Measurements from ENCODE around the gene AFP. TPM values are rescaled to one million over a fixed set of nuclear protein-coding genes. Genes with fewer than 3 reads are reported as not detected.

AFP gene
- total RNA-seq, 1 donor from 2014 or later, result not detected

GRCh38 chr4:73418677-73419076 is 17.3 kb upstream of the AFP start:
- no peak for DNase-seq (ENCODE audit: low spot score)
- H3K27me3 Mint-ChIP-seq (ENCODE audit: insufficient read depth), result peaks cover 5% of the 10 kb centered on the region
- no peak overlapping the region for H3K4me3 Mint-ChIP-seq
- H3K36me3 Mint-ChIP-seq (ENCODE audit: low read depth), result no peaks in the 10 kb centered on the region
- H3K9me3 Mint-ChIP-seq, result no peaks in the 10 kb centered on the region
- intact Hi-C loops (cut with micrococcal nuclease), result no loop called here
- H3K27ac Mint-ChIP-seq, result no peak overlapping the region
- no peaks in the 10 kb centered on the region for H3K4me1 Mint-ChIP-seq (ENCODE audit: low read depth)

GRCh38 chr4:73419106-73420038 is 16.6 kb upstream of the AFP start:
- Mint-ChIP-seq H3K36me3 (ENCODE audit: low read depth) (no peaks in the 10 kb centered on the region), H3K4me3 (no peak overlapping the region), H3K27me3 (ENCODE audit: insufficient read depth) (peaks cover 4% of the 10 kb centered on the region), H3K27ac (no peak overlapping the region), H3K4me1 (ENCODE audit: low read depth) (no peaks in the 10 kb centered on the region), H3K9me3 (no peaks in the 10 kb centered on the region)
- intact Hi-C loops (cut with micrococcal nuclease), result no loop called here
- DNase-seq (ENCODE audit: low spot score), result no peak

GRCh38 chr4:73420615-73421014 is 15.4 kb upstream of the AFP start:
- intact Hi-C loops (cut with micrococcal nuclease), result no loop called here
- Mint-ChIP-seq H3K9me3 (no peaks in the 10 kb centered on the region), H3K27ac (no peak overlapping the region), H3K4me1 (ENCODE audit: low read depth) (no peaks in the 10 kb centered on the region), H3K36me3 (ENCODE audit: low read depth) (no peaks in the 10 kb centered on the region), H3K27me3 (ENCODE audit: insufficient read depth) (peaks cover 4% of the 10 kb centered on the region), H3K4me3 (no peak overlapping the region)
- no peak for DNase-seq (ENCODE audit: low spot score)

GRCh38 chr4:73421708-73422457 is 14.1 kb upstream of the AFP start:
- no peaks in the 10 kb centered on the region for H3K4me1 Mint-ChIP-seq (ENCODE audit: low read depth)
- H3K4me3 Mint-ChIP-seq, result no peak overlapping the region
- peaks cover 4% of the 10 kb centered on the region for H3K27me3 Mint-ChIP-seq (ENCODE audit: insufficient read depth)
- H3K9me3 Mint-ChIP-seq, result no peaks in the 10 kb centered on the region
- DNase-seq (ENCODE audit: low spot score), result no peak
- intact Hi-C loops (cut with micrococcal nuclease), result no loop called here
- H3K36me3 Mint-ChIP-seq (ENCODE audit: low read depth), result no peaks in the 10 kb centered on the region
- H3K27ac Mint-ChIP-seq, result no peak overlapping the region

GRCh38 chr4:73422458-73422752 is 13.6 kb upstream of the AFP start:
- DNase-seq (ENCODE audit: low spot score), result no peak
- Mint-ChIP-seq H3K27me3 (ENCODE audit: insufficient read depth) (peaks cover 4% of the 10 kb centered on the region), H3K4me1 (ENCODE audit: low read depth) (no peaks in the 10 kb centered on the region), H3K9me3 (no peaks in the 10 kb centered on the region), H3K27ac (no peak overlapping the region), H3K4me3 (no peak overlapping the region), H3K36me3 (ENCODE audit: low read depth) (no peaks in the 10 kb centered on the region)
- intact Hi-C loops (cut with micrococcal nuclease), result no loop called here

- DNase-seq (ENCODE audit: low spot score), result no peak
- H3K27me3 Mint-ChIP-seq (ENCODE audit: insufficient read depth), result peaks cover 4% of the 10 kb centered on the region
- no peaks in the 10 kb centered on the region for H3K4me1 Mint-ChIP-seq (ENCODE audit: low read depth)
- intact Hi-C loops (cut with micrococcal nuclease), result no loop called here
- H3K4me3 Mint-ChIP-seq, result no peak overlapping the region
- H3K36me3 Mint-ChIP-seq (ENCODE audit: low read depth), result no peaks in the 10 kb centered on the region
- H3K9me3 Mint-ChIP-seq, result no peaks in the 10 kb centered on the region
- no peak overlapping the region for H3K27ac Mint-ChIP-seq
Measured at GRCh38 chr4:73423184-73423583, 12.8 kb upstream of the AFP start.

- intact Hi-C loops (cut with micrococcal nuclease), result no loop called here
- no peaks in the 10 kb centered on the region for H3K9me3 Mint-ChIP-seq
- no peak overlapping the region for H3K27ac Mint-ChIP-seq
- no peak overlapping the region for H3K4me3 Mint-ChIP-seq
- no peak for DNase-seq (ENCODE audit: low spot score)
- H3K4me1 Mint-ChIP-seq (ENCODE audit: low read depth), result no peaks in the 10 kb centered on the region
- no peaks in the 10 kb centered on the region for H3K36me3 Mint-ChIP-seq (ENCODE audit: low read depth)
- peaks cover 2% of the 10 kb centered on the region for H3K27me3 Mint-ChIP-seq (ENCODE audit: insufficient read depth)
Measured at GRCh38 chr4:73426666-73427065, 9.4 kb upstream of the AFP start.

GRCh38 chr4:73429118-73429517 is 6.9 kb upstream of the AFP start:
- Mint-ChIP-seq H3K4me3 (no peak overlapping the region), H3K27ac (no peak overlapping the region), H3K27me3 (ENCODE audit: insufficient read depth) (peaks cover 3% of the 10 kb centered on the region), H3K4me1 (ENCODE audit: low read depth) (no peaks in the 10 kb centered on the region), H3K36me3 (ENCODE audit: low read depth) (no peaks in the 10 kb centered on the region), H3K9me3 (no peaks in the 10 kb centered on the region)
- DNase-seq (ENCODE audit: low spot score), result no peak
- intact Hi-C loops (cut with micrococcal nuclease), result no loop called here

- Mint-ChIP-seq H3K27ac (no peak overlapping the region), H3K27me3 (ENCODE audit: insufficient read depth) (peaks cover 3% of the 10 kb centered on the region), H3K4me3 (no peak overlapping the region), H3K36me3 (ENCODE audit: low read depth) (no peaks in the 10 kb centered on the region), H3K4me1 (ENCODE audit: low read depth) (no peaks in the 10 kb centered on the region), H3K9me3 (no peaks in the 10 kb centered on the region)
- intact Hi-C loops (cut with micrococcal nuclease), result no loop called here
- no peak for DNase-seq (ENCODE audit: low spot score)
Measured at GRCh38 chr4:73429826-73430587, 6.0 kb upstream of the AFP start.

- no peak for DNase-seq (ENCODE audit: low spot score)
- peaks cover 3% of the 10 kb centered on the region for H3K27me3 Mint-ChIP-seq (ENCODE audit: insufficient read depth)
- no peaks in the 10 kb centered on the region for H3K4me1 Mint-ChIP-seq (ENCODE audit: low read depth)
- no peak overlapping the region for H3K27ac Mint-ChIP-seq
- H3K9me3 Mint-ChIP-seq, result no peaks in the 10 kb centered on the region
- H3K36me3 Mint-ChIP-seq (ENCODE audit: low read depth), result no peaks in the 10 kb centered on the region
- intact Hi-C loops (cut with micrococcal nuclease), result no loop called here
- no peak overlapping the region for H3K4me3 Mint-ChIP-seq
Measured at GRCh38 chr4:73431813-73432168, 4.2 kb upstream of the AFP start.

GRCh38 chr4:73432169-73433000 is 3.6 kb upstream of the AFP start:
- H3K27me3 Mint-ChIP-seq (ENCODE audit: insufficient read depth), result peaks cover 3% of the 10 kb centered on the region
- intact Hi-C loops (cut with micrococcal nuclease), result no loop called here

GRCh38 chr4:73433140-73433539 is 2.9 kb upstream of the AFP start:
- H3K27ac Mint-ChIP-seq, result no peak overlapping the region
- no peak for DNase-seq (ENCODE audit: low spot score)
- H3K36me3 Mint-ChIP-seq (ENCODE audit: low read depth), result no peaks in the 10 kb centered on the region
- intact Hi-C loops (cut with micrococcal nuclease), result no loop called here
- no peaks in the 10 kb centered on the region for H3K9me3 Mint-ChIP-seq
- no peaks in the 10 kb centered on the region for H3K4me1 Mint-ChIP-seq (ENCODE audit: low read depth)
- H3K4me3 Mint-ChIP-seq, result no peak overlapping the region
- H3K27me3 Mint-ChIP-seq (ENCODE audit: insufficient read depth), result peaks cover 3% of the 10 kb centered on the region

More at GRCh38 chr4:73432169-73433000, 3.6 kb upstream of the AFP start:
- Mint-ChIP-seq H3K4me3 (no peak overlapping the region), H3K9me3 (no peaks in the 10 kb centered on the region), H3K4me1 (ENCODE audit: low read depth) (no peaks in the 10 kb centered on the region), H3K36me3 (ENCODE audit: low read depth) (no peaks in the 10 kb centered on the region), H3K27ac (no peak overlapping the region)
- no peak for DNase-seq (ENCODE audit: low spot score)

Data from activated T-helper 1 cell treated with anti-CD3 and anti-CD28 coated beads, Interleukin-12 subunit alpha, Interleukin-12 subunit beta, Interleukin-2, Interleukin-4 antibody, amounts not matched to agents 30 ng/mL and 10 ng/mL and 1 ng/mL, durations not matched to agents 14 hours and 24 hours and 36 hours (primary cell).